AG04449 (cell line): ENCODE results near the gene RILPL2.

Experiments used
- CTCF ChIA-PET: fragments of 350-600 bp; formaldehyde crosslinking; extraction: SDS; loops from one replicate; lab custom pipeline; 2021; ENCODE audit warnings: antibody characterized with exemption; lab: Yijun Ruan, JAX
- POLR2A ChIA-PET: fragments of 400-600, 350-600 bp; formaldehyde crosslinking; extraction: SDS; loops from one replicate; lab custom pipeline; 2020; ENCODE audit warnings: antibody characterized with exemption, inconsistent platforms; lab: Yijun Ruan, JAX
- DNase-seq: peaks from one replicate; pipeline ENCODE4 v3.0.0-alpha.2; 2010; ENCODE audit warnings: low read depth, low spot score
- H3K4me3 ChIP-seq: 2 replicates; pipeline ENCODE4 v1.5.1; 2011; ENCODE audit warnings: low read depth, mild to moderate bottlenecking, control low read depth, low read length
- CTCF ChIP-seq: IDR thresholded peaks from one replicate; pipeline ENCODE4 v1.5.1; 2011; ENCODE audit warnings: mild to moderate bottlenecking, moderate library complexity, low read length, control low read depth, inconsistent platforms; ENCODE audit not compliant: insufficient read depth; ENCODE audit errors: missing control alignments

The RILPL2 gene

GRCh38 chr12:123367511-123367910, 69.0 kb downstream of the RILPL2 start:
- CTCF ChIA-PET: interaction anchor here (1.4 kb wide), 1 partner anchor 16 kb away, joined by 3 read pairs; the partner anchor contains the start of gene KMT5A
- DNase-seq: no peak
- POLR2A ChIA-PET: no interaction called here
- H3K4me3 ChIP-seq: no peak overlapping the region
- TF ChIP-seq CTCF: no peak
